GM23338 (cell line): ENCODE results near the gene GALNT15. TPM values are rescaled to one million over a fixed set of nuclear protein-coding genes. Genes with fewer than 3 reads are reported as not detected.

Source experiments
- ATAC-seq: fragments of 200-7000 bp; cut with Tn5 transposase; 3 replicates; pipeline ENCODE4 v1.9.1; 2020
- DNase-seq: peaks from one replicate; pipeline ENCODE4 v3.0.0-alpha.2; 2015; ENCODE audit warnings: low spot score
- H2AFZ ChIP-seq: fragments of 200-600 bp; sonication (generic); 2 replicates; pipeline ENCODE4 v1.8.0; 2016; ENCODE audit warnings: antibody characterized with exemption, mild to moderate bottlenecking, moderate library complexity
- H3F3A ChIP-seq: fragments of 200-600 bp; sonication (generic); replicated peaks from 2 replicates; pipeline ENCODE4 v1.8.0; 2017; ENCODE audit warnings: antibody characterized with exemption, mixed run types, low read depth
- H3K27ac ChIP-seq: fragments of 200-600 bp; sonication (generic); 2 replicates; pipeline ENCODE4 v1.6.1; 2016; ENCODE audit warnings: low read depth
- H3K27me3 ChIP-seq: fragments of 200-600 bp; sonication (generic); 2 replicates; pipeline ENCODE4 v1.8.0; 2016; ENCODE audit warnings: mild to moderate bottlenecking, mixed run types, moderate library complexity; ENCODE audit not compliant: insufficient read depth
- H3K36me3 ChIP-seq: fragments of 200-600 bp; sonication (generic); 2 replicates; pipeline ENCODE4 v1.8.0; 2016; ENCODE audit warnings: mild to moderate bottlenecking; ENCODE audit not compliant: insufficient read depth
- H3K4me1 ChIP-seq: fragments of 200-600 bp; sonication (generic); 2 replicates; pipeline ENCODE4 v1.8.0; 2016; ENCODE audit warnings: mild to moderate bottlenecking, moderate library complexity; ENCODE audit not compliant: insufficient read depth
- H3K4me2 ChIP-seq: fragments of 200-600 bp; sonication (generic); 2 replicates; pipeline ENCODE4 v1.7.1; 2017; ENCODE audit warnings: mixed run types
- H3K4me3 ChIP-seq: fragments of 200-600 bp; sonication (generic); 2 replicates; pipeline ENCODE4 v1.6.1; 2016; ENCODE audit warnings: mixed run types
- H3K79me2 ChIP-seq: fragments of 200-600 bp; sonication (generic); replicated peaks from 2 replicates; pipeline ENCODE4 v1.8.0; 2017; ENCODE audit warnings: mild to moderate bottlenecking; ENCODE audit not compliant: insufficient read depth
- H3K9me2 ChIP-seq: fragments of 200-600 bp; sonication (generic); 2 replicates; pipeline ENCODE4 v1.8.0; 2017; ENCODE audit not compliant: insufficient read depth
- H4K20me1 ChIP-seq: fragments of 200-600 bp; sonication (generic); replicated peaks from 2 replicates; pipeline ENCODE4 v1.8.0; 2017; ENCODE audit warnings: mild to moderate bottlenecking; ENCODE audit not compliant: insufficient read depth
- H3K27ac Mint-ChIP-seq: 2 replicates; pipeline ENCODE4 v1.8.0; 2020; ENCODE audit warnings: inconsistent platforms, mild to moderate bottlenecking, moderate library complexity, mixed read lengths
- H3K27me3 Mint-ChIP-seq: 3 replicates; pipeline ENCODE4 v1.8.0; 2022; ENCODE audit warnings: low read depth, mild to moderate bottlenecking, moderate library complexity, mixed read lengths, inconsistent platforms; ENCODE audit not compliant: insufficient read depth, poor library complexity
- H3K36me3 Mint-ChIP-seq: 3 replicates; pipeline ENCODE4 v1.8.0; 2021; ENCODE audit warnings: low read depth, mild to moderate bottlenecking, inconsistent platforms, moderate library complexity, mixed read lengths
- H3K4me1 Mint-ChIP-seq: 3 replicates; pipeline ENCODE4 v1.8.0; 2020; ENCODE audit warnings: mild to moderate bottlenecking, inconsistent platforms, mixed read lengths
- H3K4me3 Mint-ChIP-seq: 3 replicates; pipeline ENCODE4 v1.8.0; 2021; ENCODE audit warnings: moderate library complexity, mild to moderate bottlenecking, inconsistent platforms, mixed read lengths
- H3K9me3 Mint-ChIP-seq: 3 replicates; pipeline ENCODE4 v1.8.0; 2020; ENCODE audit warnings: moderate library complexity, mild to moderate bottlenecking, inconsistent platforms, mixed read lengths
- CREB1 ChIP-seq: fragments of 250-450 bp; sonication (Bioruptor Pico); IDR thresholded peaks from 2 replicates; pipeline ENCODE4 v1.5.0; 2020; ENCODE audit warnings: low read depth, mild to moderate bottlenecking, moderate library complexity
- CTCF ChIP-seq, 2 experiments: fragments of 200-600 bp in 1 of 2; sonication (generic) in 1 of 2; conservative IDR thresholded peaks; 2 replicates each; pipeline versions ENCODE4 v1.5.1 to v1.6.1; 2016 to 2017; ENCODE audit warnings: antibody characterized with exemption in 2 of 2, low read depth in 2 of 2, mild to moderate bottlenecking in 2 of 2, moderate library complexity in 1 of 2
- NANOG ChIP-seq: IDR thresholded peaks from 2 replicates; pipeline ENCODE4 v1.6.1; 2016; ENCODE audit warnings: antibody characterized with exemption, borderline replicate concordance
- REST ChIP-seq: IDR thresholded peaks from one replicate; pipeline ENCODE4 v1.6.1; 2018; ENCODE audit warnings: antibody characterized with exemption; ENCODE audit not compliant: unreplicated experiment
- ZNF114 ChIP-seq: fragments of 250-450 bp; sonication (Bioruptor Pico); IDR thresholded peaks from 2 replicates; pipeline ENCODE4 v1.5.0; 2020; ENCODE audit warnings: mild to moderate bottlenecking, moderate library complexity
- ZNF331 ChIP-seq: fragments of 250-450 bp; sonication (Bioruptor Pico); IDR thresholded peaks from 2 replicates; pipeline ENCODE4 v1.5.0; 2020; ENCODE audit warnings: low read depth, mild to moderate bottlenecking, moderate library complexity
- polyA plus RNA-seq: library from polyadenylated mRNA; unstranded; fragments of >200 nt; fragmentation: Nextera tagmentation; extraction: Ambion mirVana; gene quantifications from 2 replicates; pipeline ENCODE4 v1.2.1, GENCODE V29; 2016
- total RNA-seq: library from RNA; depleted of rRNA; stranded (reverse); fragments of >200 nt; shearing (Covaris generic); gene quantifications from 2 replicates; pipeline ENCODE4 v1.2.3, GENCODE V29; 2014

The GALNT15 gene
- total and polyA plus RNA-seq, 2 experiments from 2014 or later = 0.06 to 0.35 TPM

DNA sequence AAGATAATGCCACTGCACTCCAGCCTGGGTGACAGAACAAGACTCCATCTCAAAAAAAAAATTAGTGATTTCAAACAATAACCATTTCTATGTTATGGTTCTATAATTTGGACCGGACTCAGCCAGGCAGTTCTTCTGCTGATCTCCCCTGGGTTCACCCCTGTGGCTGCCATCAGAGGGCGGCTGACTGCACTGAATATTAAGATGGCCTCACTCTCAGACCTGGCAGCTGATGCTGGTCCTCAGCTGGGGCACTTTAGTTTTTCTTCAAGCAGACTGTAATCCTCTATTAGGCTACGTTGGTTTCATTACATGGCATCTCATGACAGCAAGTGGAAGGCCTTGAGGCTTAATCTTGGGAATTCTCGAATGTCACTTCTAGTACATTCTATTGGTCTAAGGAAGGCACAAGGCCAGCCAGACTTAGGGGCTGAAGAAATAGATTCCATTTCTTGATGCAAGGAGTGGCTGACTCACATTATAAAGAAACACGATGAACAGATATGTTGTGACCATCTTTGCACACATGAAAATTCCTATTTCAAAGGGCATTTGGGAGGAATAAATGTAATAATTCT, 12.8 kb downstream of the GALNT15 start:
- no peaks in the 10 kb centered on the region for H3K4me1 Mint-ChIP-seq

More for the DNA sequence above, 12.8 kb downstream of the GALNT15 start:
- H3K79me2 ChIP-seq = no peaks in the 10 kb centered on the region
- no peaks in the 10 kb centered on the region for H3K9me3 Mint-ChIP-seq
- H3K27me3 Mint-ChIP-seq = no peaks in the 10 kb centered on the region
- H3K36me3 ChIP-seq = no peaks in the 10 kb centered on the region
- peaks cover 14% of the 10 kb centered on the region for H3K9me2 ChIP-seq
- ATAC-seq (no peak), DNase-seq (no peak)
- no peaks in the 10 kb centered on the region for H3F3A ChIP-seq
- H4K20me1 ChIP-seq = no peaks in the 10 kb centered on the region
- H3K4me1 ChIP-seq = no peaks in the 10 kb centered on the region
- 0 out of 4 replicates have a peak, but pooled peaks of 1 of the 2 experiments have one; percentile 11 for TF ChIP-seq CTCF (conservative IDR thresholded peaks at IDR 0.05; ENCODE audit: low read depth in 2 of 2)
- TF ChIP-seq CREB1 = no peak
- no peak for TF ChIP-seq ZNF331 (CRISPR knock-in tag)
- TF ChIP-seq REST = no peak
- no peak for TF ChIP-seq ZNF114 (CRISPR knock-in tag)
- no peak for TF ChIP-seq NANOG
- H3K27ac Mint-ChIP-seq = no peak overlapping the region
- no peaks in the 10 kb centered on the region for H3K36me3 Mint-ChIP-seq
- H3K4me3 ChIP-seq = no peak overlapping the region
- no peak overlapping the region for H3K4me3 Mint-ChIP-seq
- H2AFZ ChIP-seq = no peak overlapping the region
- H3K4me2 ChIP-seq = no peak overlapping the region
- no peaks in the 10 kb centered on the region for H3K27me3 ChIP-seq
- H3K27ac ChIP-seq = no peak overlapping the region
